Prostate gland (tissue), 2 donors: ENCODE data around the gene MYO16.

Experiments used
- CTCF ChIP-seq, 4 experiments: fragments of 200-600 bp in 2 of 4; fragments of 450-650 bp in 2 of 4; sonication (generic) in 2 of 4; IDR thresholded peaks; 1 replicate in 3 of 4; 2 replicates in 1 of 4; pipeline ENCODE4 v1.5.1; 2016 to 2019; ENCODE audit warnings: antibody characterized with exemption in 4 of 4, mild to moderate bottlenecking in 2 of 4, moderate library complexity in 2 of 4
- POLR2A ChIP-seq: fragments of 450-650 bp; IDR thresholded peaks from one replicate; pipeline ENCODE4 v1.6.1; 2016; ENCODE audit warnings: antibody characterized with exemption, mild to moderate bottlenecking

GRCh38 chr13:108674771-108675170 is 45.4 kb downstream of the MYO16 start:
- TF ChIP-seq POLR2A (no peak), CTCF (IDR thresholded peaks at IDR 0.05) (no peak)
